ENCODE measurements around the gene SEC61A1.

SEC61A1 gene

GRCh38 chr3:128077665-128078064 is 25.4 kb downstream of the SEC61A1 start:
- peaks cover 16% of the 10 kb centered on the region for H3K4me1 ChIP-seq (ENCODE audit: insufficient read depth, low read length, severe bottlenecking)
- no peak overlapping the region for H3K9ac ChIP-seq (ENCODE audit: low read length)
- TF ChIP-seq CTCF (IDR thresholded peaks at IDR 0.05; ENCODE audit: low read length) = no peak
- no peak for TF ChIP-seq EZH2 (IDR thresholded peaks at IDR 0.05; ENCODE audit: borderline replicate concordance, low read length)
- no peaks in the 10 kb centered on the region for H3K9me2 ChIP-seq (ENCODE audit: low read depth, low read length)
- peaks cover 5% of the 10 kb centered on the region; the same call in 1 of the 2 replicates for H3K27me3 ChIP-seq (ENCODE audit: insufficient read depth, low read length)
- no peaks in the 10 kb centered on the region for H3K9me3 ChIP-seq (ENCODE audit: low read length)
- H3K79me2 ChIP-seq (ENCODE audit: insufficient read depth, low read length) = no peaks in the 10 kb centered on the region
- no peak overlapping the region for H3K4me2 ChIP-seq (ENCODE audit: low read length)
- H3K27ac ChIP-seq (ENCODE audit: low read depth, low read length, poor library complexity, severe bottlenecking) = no peak overlapping the region
- H3K4me3 ChIP-seq (ENCODE audit: low read depth, low read length, poor library complexity, severe bottlenecking) = no peak overlapping the region
- no peaks in the 10 kb centered on the region for H4K20me1 ChIP-seq (ENCODE audit: insufficient read depth, low read length)
- H3F3A ChIP-seq (ENCODE audit: insufficient read depth, low read length) = no peaks in the 10 kb centered on the region
- H3K36me3 ChIP-seq (ENCODE audit: insufficient read depth, low read length) = peaks cover 72% of the 10 kb centered on the region
- H2AFZ ChIP-seq (ENCODE audit: low read length) = no peak overlapping the region

DNA sequence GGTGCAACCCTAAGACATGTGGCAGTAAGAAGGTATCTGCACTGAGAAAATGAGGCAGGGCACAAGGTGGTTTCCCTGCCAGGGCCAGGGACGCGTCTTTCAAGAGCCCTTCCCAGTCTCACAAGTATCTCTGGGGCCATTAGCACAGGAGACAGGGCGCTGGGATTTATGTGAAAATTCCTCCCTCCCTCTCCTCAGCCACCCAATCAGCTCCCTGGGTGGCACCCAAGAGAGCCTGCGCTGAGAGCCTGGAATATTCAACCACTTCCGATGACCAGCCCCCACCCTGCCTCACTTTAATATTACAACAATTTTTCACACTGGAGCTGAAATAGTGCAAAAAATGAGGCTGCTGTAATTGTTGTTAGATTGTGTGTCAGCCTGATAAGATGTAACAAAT is 26.1 kb downstream of the SEC61A1 start:
- Histone ChIP-seq H3K9me2 (ENCODE audit: low read depth, low read length) (no peaks in the 10 kb centered on the region), H3K27ac (ENCODE audit: low read depth, low read length, poor library complexity, severe bottlenecking) (no peak overlapping the region), H3K27me3 (ENCODE audit: insufficient read depth, low read length) (peaks cover 5% of the 10 kb centered on the region; the same call in 1 of the 2 replicates), H3K9me3 (ENCODE audit: low read length) (no peaks in the 10 kb centered on the region), H2AFZ (ENCODE audit: low read length) (no peak overlapping the region), H3K9ac (ENCODE audit: low read length) (no peak overlapping the region), H3K79me2 (ENCODE audit: insufficient read depth, low read length) (no peaks in the 10 kb centered on the region), H3K4me2 (ENCODE audit: low read length) (no peak overlapping the region), H3K36me3 (ENCODE audit: insufficient read depth, low read length) (peaks cover 72% of the 10 kb centered on the region), H4K20me1 (ENCODE audit: insufficient read depth, low read length) (no peaks in the 10 kb centered on the region), H3K4me3 (ENCODE audit: low read depth, low read length, poor library complexity, severe bottlenecking) (no peak overlapping the region), H3F3A (ENCODE audit: insufficient read depth, low read length) (no peaks in the 10 kb centered on the region), H3K4me1 (ENCODE audit: insufficient read depth, low read length, severe bottlenecking) (peaks cover 16% of the 10 kb centered on the region)
- TF ChIP-seq EZH2 (IDR thresholded peaks at IDR 0.05; ENCODE audit: borderline replicate concordance, low read length) (no peak), CTCF (IDR thresholded peaks at IDR 0.05; ENCODE audit: low read length) (no peak)

- Histone ChIP-seq H3K79me2 (ENCODE audit: insufficient read depth, low read length) (no peaks in the 10 kb centered on the region), H3K9ac (ENCODE audit: low read length) (no peak overlapping the region), H3K4me1 (ENCODE audit: insufficient read depth, low read length, severe bottlenecking) (peaks cover 16% of the 10 kb centered on the region), H3K27me3 (ENCODE audit: insufficient read depth, low read length) (peaks cover 5% of the 10 kb centered on the region; the same call in 1 of the 2 replicates), H3K9me3 (ENCODE audit: low read length) (no peaks in the 10 kb centered on the region), H3K4me3 (ENCODE audit: low read depth, low read length, poor library complexity, severe bottlenecking) (no peak overlapping the region), H3K27ac (ENCODE audit: low read depth, low read length, poor library complexity, severe bottlenecking) (no peak overlapping the region), H2AFZ (ENCODE audit: low read length) (no peak overlapping the region), H3K36me3 (ENCODE audit: insufficient read depth, low read length) (peaks cover 72% of the 10 kb centered on the region), H3F3A (ENCODE audit: insufficient read depth, low read length) (no peaks in the 10 kb centered on the region), H3K9me2 (ENCODE audit: low read depth, low read length) (no peaks in the 10 kb centered on the region), H3K4me2 (ENCODE audit: low read length) (no peak overlapping the region), H4K20me1 (ENCODE audit: insufficient read depth, low read length) (no peaks in the 10 kb centered on the region)
- no peak for TF ChIP-seq EZH2 (IDR thresholded peaks at IDR 0.05; ENCODE audit: borderline replicate concordance, low read length)
- TF ChIP-seq CTCF (IDR thresholded peaks at IDR 0.05; ENCODE audit: low read length) = no peak
Measured at GRCh38 chr3:128078875-128079274, 26.6 kb downstream of the SEC61A1 start.
